NCI-H1092 treated with DMSO at 0.1 percent for 48 hours (cell line): ENCODE results near the gene CDCA3.
A peak's percentile ranks its signal among the peaks of the same experiment; 100 is the strongest.
"Not testable (repeated sequence)": the region's sequence is repeated elsewhere in the genome, so short reads cannot be mapped to it uniquely, and the experiment has no call there.

ENCODE experiments used
- DNase-seq: peaks from one replicate; lab custom pipeline; 2025; lab: John Stamatoyannopoulos, UW

Gene CDCA3

GRCh38 chr12:6872073-6873048 is 21.3 kb upstream of the CDCA3 start:
- peak; percentile 54 for DNase-seq

GRCh38 chr12:6871052-6871957 is 20.2 kb upstream of the CDCA3 start:
- DNase-seq = no peak

GRCh38 chr12:6870304-6870703 is 19.2 kb upstream of the CDCA3 start:
- not testable (repeated sequence) for DNase-seq

GRCh38 chr12:6869049-6870021 is 18.2 kb upstream of the CDCA3 start:
- peak; percentile 64 for DNase-seq

GRCh38 chr12:6868211-6869048 is 17.3 kb upstream of the CDCA3 start:
- no peak for DNase-seq

- DNase-seq = peak; percentile 77
Observed at GRCh38 chr12:6867413-6868210, 16.5 kb upstream of the CDCA3 start, which contains the start of gene TPI1. TSS of gene TPI1 (plus strand) at chr12:6867531. CDS start at chr12:6867567, 36 bp downstream.

- peak; percentile 65 for DNase-seq
Observed at GRCh38 chr12:6866920-6867412, 15.9 kb upstream of the CDCA3 start.

GRCh38 chr12:6866163-6866919 is 15.3 kb upstream of the CDCA3 start:
- no peak for DNase-seq

- not testable (repeated sequence) for DNase-seq
Observed at GRCh38 chr12:6865307-6865706, 14.2 kb upstream of the CDCA3 start.

GRCh38 chr12:6863586-6864321 is 12.7 kb upstream of the CDCA3 start:
- DNase-seq = no peak

GRCh38 chr12:6863033-6863432 is 11.9 kb upstream of the CDCA3 start:
- no peak for DNase-seq

- no peak for DNase-seq
Observed at GRCh38 chr12:6861391-6861790, 10.3 kb upstream of the CDCA3 start.

- no peak for DNase-seq
Observed at GRCh38 chr12:6860942-6861341, 9.9 kb upstream of the CDCA3 start.

GRCh38 chr12:6860116-6860515 is 9.0 kb upstream of the CDCA3 start:
- DNase-seq = no peak

- DNase-seq = no peak
Observed at GRCh38 chr12:6858799-6859198, 7.7 kb upstream of the CDCA3 start.

GRCh38 chr12:6855322-6855721 is 4.2 kb upstream of the CDCA3 start:
- no peak for DNase-seq

GRCh38 chr12:6854036-6854435 is 3.0 kb upstream of the CDCA3 start:
- DNase-seq = no peak

- no peak for DNase-seq
Observed at GRCh38 chr12:6853626-6854025, 2.5 kb upstream of the CDCA3 start.
